Endothelial cell of hepatic sinusoid (primary cell): ENCODE results near the gene TMEM95.
"Not testable (repeated sequence)": the region's sequence is repeated elsewhere in the genome, so short reads cannot be mapped to it uniquely, and the experiment has no call there.

ENCODE experiments used
- in situ Hi-C: cut with HindIII; loops from 2 replicates; pipeline ENCODE4 v1.10.0; 2017; ENCODE audit warnings: low sequenced_read_pairs

The TMEM95 gene

GRCh38 chr17:7343250-7343649 is 11.7 kb upstream of the TMEM95 start:
- in situ Hi-C loops = no loop called here

DNA sequence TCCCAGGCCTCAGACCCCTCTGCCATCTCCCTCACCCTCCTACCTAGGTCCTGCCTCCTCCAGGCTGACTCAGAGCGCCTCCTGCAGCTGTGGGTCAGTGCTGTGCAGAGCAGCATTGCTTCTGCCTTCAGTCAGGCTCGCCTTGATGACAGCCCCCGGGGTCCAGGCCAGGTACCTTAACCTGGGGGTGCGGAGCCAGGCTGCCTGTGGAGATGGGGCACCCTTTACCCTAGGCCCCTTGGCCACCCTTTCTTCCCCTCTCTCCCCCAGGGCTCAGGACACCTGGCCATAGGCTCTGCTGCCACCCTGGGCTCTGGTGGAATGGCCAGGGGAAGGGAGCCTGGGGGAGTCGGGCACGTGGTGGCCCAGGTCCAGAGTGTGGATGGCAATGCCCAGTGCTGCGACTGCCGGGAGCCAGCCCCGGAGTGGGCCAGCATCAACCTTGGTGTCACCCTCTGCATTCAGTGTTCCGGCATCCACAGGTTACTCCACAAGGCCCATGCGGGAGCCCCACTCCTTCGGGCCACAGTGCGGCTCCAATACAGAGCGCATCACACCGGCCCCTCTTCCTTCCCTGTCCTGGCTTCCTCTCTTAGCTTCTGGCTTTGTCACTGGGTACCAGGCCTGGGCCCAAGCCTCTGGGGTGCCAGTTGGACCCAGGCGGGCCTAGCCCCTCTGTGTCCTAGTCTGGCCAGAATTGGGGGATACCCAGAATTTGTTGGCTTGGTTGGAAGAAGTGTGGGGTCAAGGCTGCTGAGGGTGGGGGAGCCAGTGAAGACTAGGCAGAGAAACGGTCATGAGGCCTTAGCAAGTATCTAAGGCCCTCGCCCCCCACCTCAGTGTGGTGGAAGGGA is 8.0 kb upstream of the TMEM95 start:
- in situ Hi-C loops = no loop called here

- in situ Hi-C loops = no loop called here
Measured at GRCh38 chr17:7347630-7348477, 7.1 kb upstream of the TMEM95 start.

DNA sequence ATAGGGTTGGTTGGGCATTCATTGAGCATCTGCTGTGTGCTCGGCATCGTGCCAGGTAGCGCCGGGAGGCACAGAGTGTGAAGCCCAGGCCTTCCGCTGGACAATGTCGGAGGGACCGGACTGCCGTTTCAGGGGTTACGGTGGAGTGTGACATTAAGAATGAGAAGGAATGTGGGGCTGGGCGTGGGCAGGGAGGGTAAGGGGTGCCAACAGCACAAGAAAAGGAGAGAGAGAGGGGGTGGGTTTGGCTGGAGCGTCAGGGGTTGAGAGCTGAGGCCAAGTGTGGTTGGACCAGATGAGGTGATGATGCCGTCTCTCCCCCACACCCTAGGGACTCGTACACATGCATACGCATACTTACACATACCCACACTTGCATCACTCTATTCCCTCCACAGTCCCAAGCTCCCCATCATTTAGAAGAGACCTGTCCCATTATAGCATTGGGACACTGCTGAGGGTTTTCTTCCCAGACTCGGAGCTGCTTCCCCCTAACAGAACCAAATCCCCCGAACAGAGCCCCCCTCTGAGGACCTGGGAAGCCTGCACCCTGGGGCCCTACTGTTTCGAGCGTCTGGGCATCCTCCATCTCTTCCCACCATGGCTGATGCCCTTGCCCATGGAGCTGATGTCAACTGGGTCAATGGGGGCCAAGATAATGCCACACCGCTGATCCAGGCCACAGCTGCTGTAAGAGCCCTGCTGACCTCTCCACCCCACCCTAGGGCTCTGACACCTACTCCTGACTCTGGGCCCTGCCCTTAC is 6.3 kb upstream of the TMEM95 start:
- in situ Hi-C loops = no loop called here

GRCh38 chr17:7351665-7352502 is 3.1 kb upstream of the TMEM95 start, which contains the start of gene KCTD11:
Gene KCTD11 (plus strand): TSS chr17:7352162.
- in situ Hi-C loops = no loop called here

GRCh38 chr17:7352503-7352889 is 2.5 kb upstream of the TMEM95 start:
- in situ Hi-C loops = no loop called here

DNA sequence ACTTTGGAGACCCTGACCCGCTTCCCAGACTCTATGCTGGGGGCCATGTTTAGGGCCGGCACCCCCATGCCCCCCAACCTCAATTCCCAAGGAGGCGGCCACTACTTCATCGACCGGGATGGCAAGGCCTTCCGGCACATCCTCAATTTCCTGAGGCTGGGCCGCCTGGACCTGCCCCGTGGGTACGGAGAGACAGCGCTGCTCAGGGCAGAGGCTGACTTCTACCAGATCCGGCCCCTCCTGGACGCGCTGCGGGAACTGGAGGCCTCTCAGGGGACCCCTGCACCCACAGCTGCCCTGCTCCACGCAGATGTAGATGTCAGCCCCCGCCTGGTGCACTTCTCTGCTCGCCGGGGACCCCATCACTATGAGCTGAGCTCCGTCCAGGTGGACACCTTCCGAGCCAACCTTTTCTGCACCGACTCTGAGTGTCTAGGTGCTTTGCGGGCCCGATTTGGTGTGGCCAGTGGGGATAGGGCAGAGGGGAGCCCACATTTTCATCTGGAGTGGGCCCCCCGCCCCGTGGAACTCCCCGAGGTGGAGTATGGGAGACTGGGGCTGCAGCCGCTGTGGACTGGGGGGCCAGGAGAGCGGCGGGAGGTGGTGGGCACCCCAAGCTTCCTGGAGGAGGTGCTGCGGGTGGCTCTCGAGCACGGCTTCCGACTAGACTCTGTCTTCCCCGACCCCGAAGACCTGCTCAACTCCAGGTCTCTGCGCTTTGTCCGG is 1.9 kb upstream of the TMEM95 start:
- in situ Hi-C loops = no loop called here

GRCh38 chr17:7354262-7354843 is 603 bp upstream of the TMEM95 start:
- in situ Hi-C loops = no loop called here

DNA sequence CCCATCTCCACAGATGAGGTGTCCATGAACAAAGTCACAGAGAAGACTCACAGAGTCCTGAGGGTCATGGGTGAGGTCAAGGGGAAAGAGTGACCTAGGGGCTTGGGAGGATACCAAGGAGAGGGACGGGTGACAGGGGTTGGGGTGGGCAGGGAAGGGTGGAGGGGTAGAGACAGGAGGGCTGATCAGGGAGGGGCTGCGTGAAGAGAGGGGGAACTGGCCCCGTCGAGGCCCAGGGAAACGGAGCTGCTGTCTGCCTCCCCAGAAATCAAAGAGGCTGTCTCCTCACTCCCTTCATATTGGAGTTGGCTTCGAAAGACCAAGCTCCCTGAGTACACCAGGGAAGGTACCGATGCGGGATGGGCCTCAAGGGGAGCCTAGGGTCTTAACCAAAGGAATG is 617 bp downstream of the TMEM95 start:
- in situ Hi-C loops = no loop called here

GRCh38 chr17:7356072-7356549 is 1.2 kb downstream of the TMEM95 start:
- in situ Hi-C loops = no loop called here

DNA sequence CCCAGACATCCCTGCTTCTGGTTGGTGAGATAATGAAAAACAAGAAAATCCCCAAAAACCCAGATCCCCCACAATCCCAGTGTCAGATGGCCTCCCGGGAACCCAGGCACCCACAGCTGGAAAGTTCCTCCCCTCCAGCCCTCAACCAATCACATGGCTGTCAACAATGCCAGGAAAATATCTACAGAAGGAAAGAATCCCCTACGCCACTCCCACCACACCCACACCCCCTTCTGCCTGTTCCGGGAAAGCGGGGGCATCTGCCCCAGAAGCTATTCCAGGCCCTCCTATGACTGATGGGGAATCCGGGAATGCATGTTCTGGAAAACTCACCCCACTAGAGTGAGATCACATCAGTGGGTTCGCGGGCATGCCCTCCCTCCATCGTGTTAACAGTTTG is 1.8 kb downstream of the TMEM95 start:
- in situ Hi-C loops = no loop called here

GRCh38 chr17:7357381-7357780 is 2.4 kb downstream of the TMEM95 start:
- in situ Hi-C loops = no loop called here

GRCh38 chr17:7361906-7362305 is 7.0 kb downstream of the TMEM95 start:
- in situ Hi-C loops = no loop called here

DNA sequence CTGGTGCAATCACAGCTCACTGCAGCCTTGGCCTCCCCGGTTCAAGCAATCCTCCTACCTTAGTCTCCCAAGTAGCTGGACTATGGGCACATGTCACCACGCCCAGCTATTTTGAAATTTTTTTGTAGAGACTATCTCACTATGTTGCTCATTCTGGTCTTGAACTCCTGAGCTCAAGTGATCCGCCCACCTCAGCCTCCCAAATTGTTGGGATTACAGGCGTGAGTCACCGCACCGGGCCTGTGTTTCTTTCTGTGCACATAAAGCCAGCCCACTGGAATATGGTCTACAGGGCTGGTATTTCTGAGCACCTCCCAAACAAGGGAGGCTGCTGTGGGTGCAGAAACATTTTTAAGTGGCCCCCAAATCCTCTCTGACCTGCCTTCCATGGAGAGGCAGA is 8.4 kb downstream of the TMEM95 start:
- in situ Hi-C loops = no loop called here

DNA sequence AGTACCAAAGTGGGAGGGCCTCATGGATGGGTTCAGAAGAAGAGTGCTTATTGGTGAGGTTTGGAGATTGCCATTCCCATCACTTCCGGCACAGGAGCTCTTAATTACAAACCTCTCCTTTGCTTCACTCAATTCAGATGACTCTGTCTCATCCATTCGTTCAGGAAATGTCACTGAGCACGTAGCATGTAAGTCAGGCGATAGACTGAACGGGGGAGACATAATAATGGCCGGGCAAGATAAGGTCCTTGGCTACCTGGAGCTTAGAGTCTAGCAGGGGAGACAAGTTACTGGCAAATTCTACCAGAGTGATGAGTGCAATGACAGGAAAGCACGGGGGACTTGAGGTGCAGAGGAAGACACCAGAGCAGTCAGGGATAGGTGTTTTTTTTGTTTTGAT is 11.0 kb downstream of the TMEM95 start:
- in situ Hi-C loops = not testable (repeated sequence)

- in situ Hi-C loops = no loop called here
Measured at GRCh38 chr17:7367083-7367482, 12.1 kb downstream of the TMEM95 start.

DNA sequence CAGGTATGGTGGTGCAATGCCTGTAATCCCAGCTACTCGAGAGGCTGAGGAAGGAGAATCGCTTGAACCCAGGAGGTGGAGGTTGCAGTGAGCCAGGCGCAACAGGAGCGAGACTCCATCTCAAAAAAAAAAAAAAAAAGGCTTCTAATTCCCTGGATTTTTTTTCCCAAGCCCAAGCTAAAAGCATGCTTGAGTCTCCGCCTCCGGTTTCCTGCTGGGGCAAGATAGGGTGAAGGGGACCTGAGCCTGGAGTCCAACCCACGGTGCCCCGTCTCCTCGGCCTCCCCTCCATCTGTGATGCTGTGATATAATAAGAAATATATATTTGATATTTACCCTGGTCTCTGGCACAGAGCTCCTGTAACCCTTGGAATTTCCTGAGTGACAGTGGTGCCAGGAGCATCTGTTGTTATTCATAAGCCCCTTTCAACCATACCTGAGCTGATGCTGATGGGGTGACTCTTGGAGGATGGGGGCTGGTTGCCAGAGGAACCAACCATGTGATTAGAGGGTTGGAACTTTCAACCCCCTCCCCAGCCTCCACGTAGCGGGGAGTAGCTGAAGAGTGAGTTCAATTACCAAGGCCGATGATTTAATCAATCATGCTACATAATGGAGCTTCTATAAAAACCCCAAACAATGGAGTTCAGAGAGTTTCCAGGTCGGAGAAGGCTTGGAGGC is 13.1 kb downstream of the TMEM95 start:
- in situ Hi-C loops = no loop called here

DNA sequence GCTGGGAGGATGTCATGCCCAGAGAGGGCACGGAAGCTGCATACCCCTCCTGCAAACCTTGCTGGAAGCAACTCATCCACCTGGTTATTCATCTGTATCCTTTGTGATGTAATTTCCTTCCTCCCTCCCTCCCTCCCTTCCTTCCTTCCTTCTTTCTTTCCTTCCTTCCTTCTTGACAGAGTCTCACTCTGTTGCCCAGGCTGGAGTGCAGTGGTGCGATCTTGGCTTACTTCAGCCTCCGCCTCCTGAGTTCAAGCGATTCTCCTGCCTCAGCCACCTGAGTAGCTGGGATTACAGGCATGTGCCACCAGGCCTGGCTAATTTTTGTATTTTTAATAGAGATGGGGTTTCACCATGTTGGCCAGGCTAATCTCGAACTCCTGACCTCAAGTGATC is 13.6 kb downstream of the TMEM95 start:
- in situ Hi-C loops = not testable (repeated sequence)

DNA sequence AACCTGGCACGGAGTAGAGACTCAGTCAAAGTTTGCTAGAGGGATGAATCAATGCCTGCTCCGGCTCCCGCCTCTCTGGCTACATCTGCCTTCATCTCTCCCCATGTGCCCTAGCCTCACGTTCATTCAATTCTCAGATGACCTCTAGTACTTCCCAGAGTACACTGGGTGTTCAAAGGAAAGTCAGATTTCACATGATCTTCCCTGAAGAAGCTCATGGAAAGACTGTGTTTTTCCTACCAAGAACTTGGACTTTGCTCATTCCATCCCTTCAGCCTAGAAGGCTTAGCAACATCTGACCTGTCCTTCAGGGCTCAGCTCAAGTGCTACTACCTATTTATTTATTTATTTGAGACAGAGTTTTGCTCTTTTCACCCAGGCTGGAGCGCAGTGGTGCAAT is 14.9 kb downstream of the TMEM95 start:
- in situ Hi-C loops = no loop called here
